ENCODE results near the gene SLC39A6. TPM values are rescaled to one million over a fixed set of nuclear protein-coding genes. Genes with fewer than 3 reads are reported as not detected.
A peak's percentile ranks its signal among the peaks of the same experiment; 100 is the strongest.

The SLC39A6 gene
- total and polyA plus RNA-seq, 2 of the 13 experiments (the other 11 are each of a cell fraction or from before 2014, with no cell fraction given): 41.7 to 59.2 TPM

- WGBS (ENCODE audit: low lambda C conversion rate): 93% methylated on average over 3 of the region's 3 CpGs
- TF ChIP-seq RXRB (CRISPR knock-in tag; IDR thresholded peaks at IDR 0.05; ENCODE audit: borderline replicate concordance): no peak
- no peak for TF ChIP-seq ZNF350 (CRISPR knock-in tag; IDR thresholded peaks at IDR 0.05; ENCODE audit: borderline replicate concordance, low read depth)
- no peak for TF ChIP-seq TBX2 (CRISPR knock-in tag; IDR thresholded peaks at IDR 0.05; ENCODE audit: borderline replicate concordance)
- no peak for TF ChIP-seq SMAD1 (CRISPR knock-in tag; IDR thresholded peaks at IDR 0.05; ENCODE audit: borderline replicate concordance, low read depth)
- TF ChIP-seq CEBPB (IDR thresholded peaks at IDR 0.05; ENCODE audit: borderline replicate concordance, low read depth, low read length): no peak
- TF ChIP-seq CENPT (CRISPR knock-in tag; IDR thresholded peaks at IDR 0.05; ENCODE audit: low read depth): no peak
- peak; percentile 79; the same call in 1 of the 2 replicates for TF ChIP-seq RBAK (CRISPR knock-in tag; IDR thresholded peaks at IDR 0.05)
- TF ChIP-seq ZSCAN5A (CRISPR knock-in tag; IDR thresholded peaks at IDR 0.05; ENCODE audit: borderline replicate concordance): no peak
- no peak for TF ChIP-seq ZFP36 (IDR thresholded peaks at IDR 0.05; ENCODE audit: borderline replicate concordance, low read depth, low read length, partially characterized antibody)
- TF ChIP-seq RBM22 (optimal IDR thresholded peaks at IDR 0.05; ENCODE audit: low read length): peak; percentile 49
- TF ChIP-seq TGIF2 (CRISPR knock-in tag; IDR thresholded peaks at IDR 0.05): no peak
- TF ChIP-seq KDM5B (CRISPR knock-in tag; IDR thresholded peaks at IDR 0.05; ENCODE audit: borderline replicate concordance): no peak
- TF ChIP-seq CSRNP2 (CRISPR knock-in tag; conservative IDR thresholded peaks at IDR 0.05; ENCODE audit: low read depth): no peak
- no TSS peak for BruUV-seq (replicated peaks)
- ChIA-PET POLR2A (interaction anchor here (0.6 kb wide), 1 partner anchor 46 kb away, joined by 4 read pairs; no protein-coding TSS in a partner anchor), CTCF (ENCODE audit: low intra/inter-chr PET ratio, low total read pairs) (no interaction called here)
- in situ Hi-C loops (cut with HindIII; ENCODE audit: extremely low pct_ligation_motif_present, low pct_unique_long_range_greater_than_20kb): no loop called here
- H3K9me3 ChIP-seq (ENCODE audit: low read length): no peaks in the 10 kb centered on the region
- peaks cover 89% of the 10 kb centered on the region for H3K4me1 ChIP-seq (ENCODE audit: insufficient read depth, low read length)
- no peak overlapping the region for H3K4me3 ChIP-seq (replicated peaks in 1 of 3; ENCODE audit: insufficient read depth in 1 of 3, low read depth in 2 of 3, low read length in 3 of 3)
- ATAC-seq (no peak), DNase-seq (ENCODE audit: low spot score) (no peak), FAIRE-seq (no peak)
- peaks cover 3 to 13% of the 10 kb centered on the region in 2 experiments; a peak in 3 of 5 replicates for H3K36me3 ChIP-seq (replicated peaks in 1 of 2; ENCODE audit: control insufficient read depth in 1 of 2, insufficient read depth in 2 of 2, low read length in 2 of 2)
- H3K79me2 ChIP-seq (ENCODE audit: insufficient read depth, low read length): no peaks in the 10 kb centered on the region
- no peaks in the 10 kb centered on the region for H4K20me1 ChIP-seq (ENCODE audit: insufficient read depth, low read length)
- intact Hi-C loops (cut with micrococcal nuclease; ENCODE audit: unreplicated experiment): no loop called here
- no peak overlapping the region for H2AFZ ChIP-seq (ENCODE audit: low read length)
- peak overlapping the region; percentile 34 for H3K27ac ChIP-seq (ENCODE audit: extremely low read length, insufficient read depth, low read length)
- no peak overlapping the region for H3K4me2 ChIP-seq (ENCODE audit: low read depth, low read length)
- H3K27me3 ChIP-seq (ENCODE audit: control insufficient read depth in 1 of 2, insufficient read depth in 2 of 2, low read length in 2 of 2): no peaks in the 10 kb centered on the region; a peak in 1 of 5 replicates
- no peak overlapping the region for H3K9ac ChIP-seq (ENCODE audit: insufficient read depth, low read depth, low read length)
Observed at GRCh38 chr18:36177913-36178312, 48.8 kb upstream of the SLC39A6 start.
